Activated CD8-positive, alpha-beta T cell treated with anti-CD3 and anti-CD28 coated beads for 36 hours (primary cell): ENCODE results near the gene MDGA2. TPM values are rescaled to one million over a fixed set of nuclear protein-coding genes. Genes with fewer than 3 reads are reported as not detected.

ENCODE experiments used
- ATAC-seq: fragments of 200-7000 bp; cut with Tn5 transposase; one replicate; pipeline ENCODE4 v1.10.0; 2021; ENCODE audit warnings: mild to moderate bottlenecking, moderate library complexity
- CTCF ChIA-PET: fragments of 350-600 bp; sonication (Branson Sonifier 250); formaldehyde crosslinking; loops from one replicate; lab custom pipeline; 2021; ENCODE audit warnings: antibody characterized with exemption; lab: Charles Lee
- POLR2A ChIA-PET: fragments of 350-600 bp; sonication (Branson Sonifier 250); formaldehyde crosslinking; loops from one replicate; lab custom pipeline; 2021; ENCODE audit warnings: antibody characterized with exemption; lab: Charles Lee
- DNase-seq: peaks from one replicate; pipeline ENCODE4 v3.0.0-alpha.2; 2020
- H3K27ac Mint-ChIP-seq: one replicate; pipeline ENCODE4 v1.8.0; 2021; ENCODE audit warnings: mild to moderate bottlenecking, mixed read lengths
- H3K27me3 Mint-ChIP-seq: one replicate; pipeline ENCODE4 v1.8.0; 2021; ENCODE audit warnings: mixed read lengths
- H3K36me3 Mint-ChIP-seq: one replicate; pipeline ENCODE4 v1.8.0; 2021; ENCODE audit warnings: low read depth, mixed read lengths
- H3K4me1 Mint-ChIP-seq: one replicate; pipeline ENCODE4 v1.8.0; 2021; ENCODE audit warnings: low read depth, mixed read lengths
- H3K4me3 Mint-ChIP-seq: one replicate; pipeline ENCODE4 v1.8.0; 2021; ENCODE audit warnings: mild to moderate bottlenecking, moderate library complexity, mixed read lengths
- H3K9me3 Mint-ChIP-seq: one replicate; pipeline ENCODE4 v1.8.0; 2021; ENCODE audit warnings: mixed read lengths
- CTCF ChIP-seq: fragments of 200-600 bp; IDR thresholded peaks from one replicate; pipeline ENCODE4 v1.8.0; 2022; ENCODE audit warnings: antibody characterized with exemption, mild to moderate bottlenecking
- intact Hi-C: fragments of 100-400 bp; cut with micrococcal nuclease; formaldehyde crosslinking; loops from one replicate; pipeline ENCODE4 v1.10.0; 2022
- total RNA-seq, 2 experiments: library from RNA; stranded (reverse); gene quantifications; one replicate each; pipeline ENCODE4 v1.2.3, GENCODE V29; 2021

Gene MDGA2
- total RNA-seq, 2 experiments from 2014 or later: not detected

GRCh38 chr14:47278233-47278842, 397.1 kb downstream of the MDGA2 start:
- peak; percentile 37 for ATAC-seq
- CTCF ChIA-PET: interaction anchor here (1.0 to 1.2 kb wide), 2 partner anchors 13 to 35 kb away, joined by 3 to 5 read pairs; no protein-coding TSS in a partner anchor
- H3K4me3 Mint-ChIP-seq: no peak overlapping the region
- H3K9me3 Mint-ChIP-seq: no peaks in the 10 kb centered on the region
- POLR2A ChIA-PET: no interaction called here
- no peaks in the 10 kb centered on the region for H3K4me1 Mint-ChIP-seq
- intact Hi-C loops: no loop called here
- peak; percentile 46 for TF ChIP-seq CTCF
- no peaks in the 10 kb centered on the region for H3K27me3 Mint-ChIP-seq
- H3K27ac Mint-ChIP-seq: no peak overlapping the region
- DNase-seq: peak; percentile 55
- no peaks in the 10 kb centered on the region for H3K36me3 Mint-ChIP-seq

DNA sequence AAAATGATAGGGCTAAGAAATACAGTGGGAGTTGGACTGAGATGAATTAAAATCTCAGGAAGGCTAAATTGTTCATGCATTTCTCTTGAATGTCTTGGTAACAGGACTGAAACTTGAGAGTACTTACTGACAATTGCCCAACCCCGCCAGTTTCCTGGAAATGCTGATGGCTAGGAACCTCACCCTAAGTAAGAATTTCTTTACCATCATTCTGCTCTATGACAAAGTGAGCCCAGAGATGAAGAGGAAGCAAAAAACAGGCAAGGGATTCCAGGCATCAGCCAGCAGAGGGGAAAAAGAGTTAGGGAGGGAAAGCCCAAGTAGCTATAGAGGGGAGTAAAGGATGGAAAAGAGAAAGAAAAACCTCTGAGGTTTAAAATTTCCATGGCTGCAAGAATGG, 397.7 kb downstream of the MDGA2 start:
- ATAC-seq (no peak), DNase-seq (no peak)
- Mint-ChIP-seq H3K4me1 (no peaks in the 10 kb centered on the region), H3K4me3 (no peak overlapping the region), H3K9me3 (no peaks in the 10 kb centered on the region), H3K27ac (no peak overlapping the region), H3K36me3 (no peaks in the 10 kb centered on the region), H3K27me3 (no peaks in the 10 kb centered on the region)
- ChIA-PET CTCF (interaction anchor here (1.2 kb wide), 1 partner anchor 12 kb away, joined by 5 read pairs; no protein-coding TSS in a partner anchor), POLR2A (no interaction called here)
- intact Hi-C loops: no loop called here
- TF ChIP-seq CTCF: no peak

DNA sequence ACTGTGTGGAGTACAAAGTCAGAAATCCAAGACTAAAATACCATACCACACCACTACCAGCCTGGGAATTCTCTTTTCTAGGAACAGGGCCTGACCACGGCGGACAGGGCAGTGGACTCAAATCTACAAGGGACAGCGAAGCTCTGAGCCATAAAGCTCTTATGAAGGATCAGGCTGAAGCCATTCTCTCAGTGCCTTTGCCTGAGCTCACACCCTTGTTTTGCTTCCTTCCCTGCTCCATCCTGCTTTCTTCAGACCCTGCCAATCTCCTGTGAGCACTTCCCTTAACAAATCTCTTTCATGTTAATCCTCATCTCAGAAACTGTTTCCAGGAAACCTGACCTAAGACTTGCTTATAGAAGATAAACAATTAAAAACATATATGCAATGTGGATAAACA, 398.5 kb downstream of the MDGA2 start:
- Mint-ChIP-seq H3K36me3 (no peaks in the 10 kb centered on the region), H3K27ac (no peak overlapping the region), H3K9me3 (peaks cover 2% of the 10 kb centered on the region), H3K4me1 (no peaks in the 10 kb centered on the region), H3K4me3 (no peak overlapping the region), H3K27me3 (no peaks in the 10 kb centered on the region)
- ChIA-PET CTCF (interaction anchor here (0.7 kb wide), 1 partner anchor 16 kb away, joined by 3 read pairs; no protein-coding TSS in a partner anchor), POLR2A (no interaction called here)
- DNase-seq (no peak), ATAC-seq (no peak)
- intact Hi-C loops: no loop called here
- no peak for TF ChIP-seq CTCF

- no peak for TF ChIP-seq CTCF
- H3K27me3 Mint-ChIP-seq: no peaks in the 10 kb centered on the region
- no peaks in the 10 kb centered on the region for H3K36me3 Mint-ChIP-seq
- intact Hi-C loops: no loop called here
- ChIA-PET POLR2A (no interaction called here), CTCF (no interaction called here)
- H3K4me1 Mint-ChIP-seq: no peaks in the 10 kb centered on the region
- DNase-seq (no peak), ATAC-seq (no peak)
- peaks cover 2% of the 10 kb centered on the region for H3K9me3 Mint-ChIP-seq
- H3K27ac Mint-ChIP-seq: no peak overlapping the region
- no peak overlapping the region for H3K4me3 Mint-ChIP-seq
Observed at GRCh38 chr14:47273939-47274338, 401.5 kb downstream of the MDGA2 start.

DNA sequence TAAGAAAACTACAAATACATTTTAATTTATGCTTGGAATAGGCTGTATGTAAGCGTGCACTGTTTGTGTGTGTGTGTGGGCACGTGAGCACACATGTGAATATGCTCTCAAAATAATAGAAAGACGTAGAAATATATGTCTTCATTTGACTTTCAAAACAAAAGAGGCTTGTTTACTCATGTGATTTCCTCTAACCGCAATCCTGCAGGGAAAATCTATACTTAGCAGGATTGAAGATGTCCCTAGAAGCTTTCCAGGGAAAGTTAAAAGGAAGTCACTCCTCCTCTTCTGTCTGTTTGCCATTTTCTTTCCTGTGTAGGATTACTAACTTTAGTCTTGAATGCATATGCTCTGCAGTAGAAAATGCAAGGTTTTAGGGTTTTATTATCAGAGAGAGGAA, 404.7 kb downstream of the MDGA2 start:
- Mint-ChIP-seq H3K4me3 (no peak overlapping the region), H3K36me3 (no peaks in the 10 kb centered on the region), H3K4me1 (no peaks in the 10 kb centered on the region), H3K9me3 (peaks cover 2% of the 10 kb centered on the region), H3K27me3 (no peaks in the 10 kb centered on the region), H3K27ac (no peak overlapping the region)
- DNase-seq (no peak), ATAC-seq (no peak)
- intact Hi-C loops: no loop called here
- ChIA-PET POLR2A (no interaction called here), CTCF (no interaction called here)
- no peak for TF ChIP-seq CTCF
